Neural cell (in vitro differentiated cells): ENCODE data around the gene NR2E1. TPM values are rescaled to one million over a fixed set of nuclear protein-coding genes. Genes with fewer than 3 reads are reported as not detected.

Experiments used
- H2AFZ ChIP-seq: fragments of 200-600, 300-800 bp; sonication (generic), shearing (Covaris generic); 2 replicates; pipeline ENCODE4 v1.6.0; 2014; ENCODE audit warnings: low read depth, mild to moderate bottlenecking, antibody characterized with exemption, low read length, moderate library complexity
- H3F3A ChIP-seq: fragments of 200-600 bp; shearing (Covaris generic); 2 replicates; pipeline ENCODE4 v1.6.1; 2016; ENCODE audit warnings: mild to moderate bottlenecking, moderate library complexity, mixed read lengths, antibody characterized with exemption, low read length; ENCODE audit not compliant: insufficient read depth, poor library complexity, severe bottlenecking
- H3K27ac ChIP-seq: fragments of 200-600, 300-800 bp; sonication (generic), shearing (Covaris generic); 2 replicates; pipeline ENCODE4 v1.5.1; 2014; ENCODE audit warnings: mild to moderate bottlenecking, low read length, moderate library complexity
- H3K27me3 ChIP-seq: fragments of 300-800, 200-600 bp; sonication (generic), shearing (Covaris generic); 2 replicates; pipeline ENCODE4 v1.6.0; 2014; ENCODE audit warnings: mild to moderate bottlenecking, low read depth, low read length, moderate library complexity; ENCODE audit not compliant: insufficient read depth
- H3K36me3 ChIP-seq: fragments of 300-800, 200-600 bp; sonication (generic), shearing (Covaris generic); 2 replicates; pipeline ENCODE4 v1.5.1; 2014; ENCODE audit warnings: mild to moderate bottlenecking, antibody characterized with exemption, low read length, moderate library complexity; ENCODE audit not compliant: insufficient read depth
- H3K4me2 ChIP-seq: fragments of 300-800, 200-600 bp; sonication (generic), shearing (Covaris generic); 2 replicates; pipeline ENCODE4 v1.6.0; 2014; ENCODE audit warnings: mild to moderate bottlenecking, low read length
- H3K4me3 ChIP-seq: fragments of 300-800, 200-600 bp; sonication (generic), shearing (Covaris generic); 2 replicates; pipeline ENCODE4 v1.5.1; 2014; ENCODE audit warnings: mild to moderate bottlenecking, low read length, moderate library complexity
- H3K79me2 ChIP-seq: fragments of 200-600 bp; shearing (Covaris generic); replicated peaks from 2 replicates; pipeline ENCODE4 v1.6.0; 2014; ENCODE audit warnings: mild to moderate bottlenecking, low read length, moderate library complexity; ENCODE audit not compliant: insufficient read depth
- H3K9ac ChIP-seq: fragments of 300-800, 200-600 bp; sonication (generic), shearing (Covaris generic); 2 replicates; pipeline ENCODE4 v1.6.1; 2016; ENCODE audit warnings: mild to moderate bottlenecking, low read length, mixed read lengths
- H3K9me2 ChIP-seq: fragments of 200-600 bp; shearing (Covaris generic); 2 replicates; pipeline ENCODE4 v1.6.1; 2016; ENCODE audit warnings: mild to moderate bottlenecking, low read length, mixed read lengths; ENCODE audit not compliant: insufficient read depth
- H3K9me3 ChIP-seq: fragments of 200-600, 300-800 bp; sonication (generic), shearing (Covaris generic); 2 replicates; pipeline ENCODE4 v1.6.1; 2016; ENCODE audit warnings: mild to moderate bottlenecking, mixed run types, low read length, moderate library complexity, mixed read lengths
- H4K20me1 ChIP-seq: fragments of 200-600 bp; shearing (Covaris generic); 2 replicates; pipeline ENCODE4 v1.6.1; 2016; ENCODE audit warnings: mild to moderate bottlenecking, mixed run types; ENCODE audit not compliant: insufficient read depth
- CTCF ChIP-seq: fragments of 450-650 bp; IDR thresholded peaks from 2 replicates; pipeline ENCODE4 v1.5.1; 2014; ENCODE audit warnings: antibody characterized with exemption, mild to moderate bottlenecking, moderate library complexity; ENCODE audit not compliant: poor library complexity, severe bottlenecking
- EP300 ChIP-seq: fragments of 450-650 bp; conservative IDR thresholded peaks from 2 replicates; pipeline ENCODE4 v1.6.1; 2014; ENCODE audit warnings: antibody characterized with exemption, mild to moderate bottlenecking, moderate library complexity; ENCODE audit not compliant: poor library complexity, severe bottlenecking
- EZH2 ChIP-seq: fragments of 200-600, 300-800 bp; shearing (Covaris generic), sonication (generic); IDR thresholded peaks from 2 replicates; pipeline ENCODE4 v1.6.1; 2014; ENCODE audit warnings: antibody characterized with exemption, low read length, borderline replicate concordance, mild to moderate bottlenecking; ENCODE audit not compliant: insufficient read depth, poor library complexity, severe bottlenecking
- POLR2AphosphoS5 ChIP-seq: IDR thresholded peaks from 2 replicates; pipeline ENCODE4 v1.6.1; 2012
- SMC3 ChIP-seq: fragments of 450-650 bp; conservative IDR thresholded peaks from 2 replicates; pipeline ENCODE4 v1.6.1; 2014; ENCODE audit warnings: antibody characterized with exemption, mild to moderate bottlenecking, moderate library complexity; ENCODE audit not compliant: poor library complexity
- polyA plus RNA-seq: library from polyadenylated mRNA; depleted of rRNA; stranded (reverse); fragments of >200 nt; gene quantifications from 2 replicates; pipeline ENCODE4 v1.2.3, GENCODE V29; 2014
- TF ChIP-seq, protein P1 (sequence below): IDR thresholded peaks from 2 replicates; pipeline ENCODE4 v1.6.1; 2012; ENCODE audit warnings: borderline replicate concordance

NR2E1 gene
- polyA plus RNA-seq, 1 donor from 2014 or later = 1.3 TPM

- Histone ChIP-seq H3K9me3 (no peaks in the 10 kb centered on the region), H3K27ac (no peak overlapping the region), H2AFZ (no peak overlapping the region), H3F3A (no peaks in the 10 kb centered on the region), H3K9ac (no peak overlapping the region), H3K4me2 (no peak overlapping the region), H3K79me2 (peaks cover 43% of the 10 kb centered on the region), H3K9me2 (no peaks in the 10 kb centered on the region), H4K20me1 (no peaks in the 10 kb centered on the region), H3K36me3 (no peaks in the 10 kb centered on the region), H3K27me3 (peaks cover 100% of the 10 kb centered on the region), H3K4me3 (no peak overlapping the region)
- TF ChIP-seq, protein P1, sequence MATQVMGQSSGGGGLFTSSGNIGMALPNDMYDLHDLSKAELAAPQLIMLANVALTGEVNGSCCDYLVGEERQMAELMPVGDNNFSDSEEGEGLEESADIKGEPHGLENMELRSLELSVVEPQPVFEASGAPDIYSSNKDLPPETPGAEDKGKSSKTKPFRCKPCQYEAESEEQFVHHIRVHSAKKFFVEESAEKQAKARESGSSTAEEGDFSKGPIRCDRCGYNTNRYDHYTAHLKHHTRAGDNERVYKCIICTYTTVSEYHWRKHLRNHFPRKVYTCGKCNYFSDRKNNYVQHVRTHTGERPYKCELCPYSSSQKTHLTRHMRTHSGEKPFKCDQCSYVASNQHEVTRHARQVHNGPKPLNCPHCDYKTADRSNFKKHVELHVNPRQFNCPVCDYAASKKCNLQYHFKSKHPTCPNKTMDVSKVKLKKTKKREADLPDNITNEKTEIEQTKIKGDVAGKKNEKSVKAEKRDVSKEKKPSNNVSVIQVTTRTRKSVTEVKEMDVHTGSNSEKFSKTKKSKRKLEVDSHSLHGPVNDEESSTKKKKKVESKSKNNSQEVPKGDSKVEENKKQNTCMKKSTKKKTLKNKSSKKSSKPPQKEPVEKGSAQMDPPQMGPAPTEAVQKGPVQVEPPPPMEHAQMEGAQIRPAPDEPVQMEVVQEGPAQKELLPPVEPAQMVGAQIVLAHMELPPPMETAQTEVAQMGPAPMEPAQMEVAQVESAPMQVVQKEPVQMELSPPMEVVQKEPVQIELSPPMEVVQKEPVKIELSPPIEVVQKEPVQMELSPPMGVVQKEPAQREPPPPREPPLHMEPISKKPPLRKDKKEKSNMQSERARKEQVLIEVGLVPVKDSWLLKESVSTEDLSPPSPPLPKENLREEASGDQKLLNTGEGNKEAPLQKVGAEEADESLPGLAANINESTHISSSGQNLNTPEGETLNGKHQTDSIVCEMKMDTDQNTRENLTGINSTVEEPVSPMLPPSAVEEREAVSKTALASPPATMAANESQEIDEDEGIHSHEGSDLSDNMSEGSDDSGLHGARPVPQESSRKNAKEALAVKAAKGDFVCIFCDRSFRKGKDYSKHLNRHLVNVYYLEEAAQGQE = no peak
- no peak for TF ChIP-seq SMC3
- peak; percentile 35 for TF ChIP-seq POLR2AphosphoS5
- TF ChIP-seq EP300 = no peak
- no peak for TF ChIP-seq EZH2
These were observed 1.7 kb downstream of the NR2E1 start for GRCh38 chr6:108167449-108168089.

GRCh38 chr6:108168090-108168463 is 2.3 kb downstream of the NR2E1 start:
- Histone ChIP-seq H4K20me1 (no peaks in the 10 kb centered on the region), H3K27ac (no peak overlapping the region), H3F3A (no peaks in the 10 kb centered on the region), H3K36me3 (no peaks in the 10 kb centered on the region), H3K9me2 (no peaks in the 10 kb centered on the region), H3K4me3 (peak overlapping the region; percentile 33), H3K79me2 (peaks cover 43% of the 10 kb centered on the region), H3K9ac (no peak overlapping the region), H3K27me3 (peaks cover 100% of the 10 kb centered on the region), H3K4me2 (no peak overlapping the region), H3K9me3 (no peaks in the 10 kb centered on the region), H2AFZ (no peak overlapping the region)
- TF ChIP-seq EZH2 (peak; percentile 24), CTCF (no peak)
